T1000 (cell line): ENCODE measurements around the gene DLEU7.

Source experiments
- DNase-seq: peaks from one replicate; lab custom pipeline; 2025; ENCODE audit warnings: mixed read lengths; lab: John Stamatoyannopoulos, UW

Gene DLEU7

DNA sequence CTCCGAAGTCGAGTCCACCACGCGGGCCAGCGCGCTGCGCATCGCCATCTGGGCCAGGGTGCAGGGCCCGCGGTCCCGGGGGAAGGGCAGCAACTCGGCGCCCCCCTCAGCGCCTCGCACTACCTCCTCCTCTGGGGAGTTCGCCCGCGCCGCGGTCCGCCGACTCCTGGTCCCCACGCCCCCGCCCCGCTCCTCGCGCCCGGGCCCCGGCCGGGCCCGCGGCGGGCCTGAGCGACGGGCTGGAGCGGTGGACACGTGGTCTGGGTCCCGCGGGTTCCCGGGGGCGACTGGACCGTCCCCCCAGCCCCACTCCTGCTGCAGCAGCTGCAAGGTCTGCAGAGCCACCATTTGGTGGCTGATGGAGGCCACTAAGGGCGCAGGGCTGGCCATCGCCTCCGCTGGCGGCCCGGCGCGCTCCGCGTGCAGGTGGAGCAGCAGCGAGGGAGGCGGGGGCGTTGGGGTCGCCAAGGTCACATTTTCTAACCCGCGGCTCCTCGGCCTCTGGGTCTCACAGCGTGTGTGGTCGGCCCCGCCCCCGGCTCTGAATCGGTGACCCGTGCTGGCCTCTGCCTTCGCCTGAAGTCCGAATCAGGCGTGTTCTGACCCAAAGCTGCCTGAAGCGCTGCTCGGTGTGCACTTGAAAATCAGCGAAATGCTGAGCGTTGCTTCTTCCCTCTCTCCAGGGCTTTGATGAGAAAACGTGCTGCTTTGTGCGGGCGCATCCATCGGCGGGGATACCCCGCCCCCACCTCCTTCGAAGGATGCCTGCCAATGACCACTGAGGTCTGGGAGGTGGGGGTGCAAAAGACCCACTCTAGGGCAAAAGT, at the start of gene DLEU7:
DLEU7 (minus strand) TSS at position 436 of the 827 bp plus-strand sequence; CDS start at position 390, 46 bp downstream.
- no peak for DNase-seq

DNA sequence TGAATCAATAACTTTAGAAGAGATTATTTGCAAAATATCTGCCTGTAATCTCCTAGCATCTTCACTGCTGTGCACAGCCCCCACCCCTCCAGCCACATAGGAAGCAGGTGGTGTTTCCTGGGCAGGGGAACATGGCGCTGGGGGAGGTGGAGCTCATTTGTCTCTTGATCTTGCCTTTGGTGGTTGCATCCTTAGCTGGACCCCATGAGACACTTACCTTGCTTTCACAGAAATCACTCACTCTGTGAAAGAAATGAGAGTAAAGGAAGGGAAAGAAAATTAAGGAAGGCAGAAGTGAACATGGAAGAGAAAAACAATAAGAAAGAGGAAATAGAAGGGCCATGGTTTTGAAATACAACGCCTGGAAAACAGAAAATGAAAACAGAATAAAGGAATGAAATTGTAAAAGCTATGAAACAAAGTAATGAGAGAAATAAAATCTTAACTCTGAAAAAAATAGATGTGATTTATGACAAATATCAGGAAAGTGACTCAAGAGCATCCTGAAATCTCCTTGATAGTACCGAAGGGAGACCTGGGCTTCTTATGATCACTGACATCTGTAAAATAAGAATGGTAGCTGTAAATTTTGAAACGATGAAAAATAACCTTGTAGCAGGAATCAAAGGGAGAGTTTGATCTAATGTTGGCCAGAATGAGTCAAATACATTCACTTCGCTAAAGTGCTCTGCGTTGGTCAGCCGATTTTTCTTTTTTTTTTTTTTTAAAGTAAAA, 48.9 kb upstream of the DLEU7 start:
- no peak for DNase-seq

- DNase-seq = no peak
Observed at GRCh38 chr13:50891206-50891605, 47.7 kb upstream of the DLEU7 start.

GRCh38 chr13:50889317-50889716, 45.8 kb upstream of the DLEU7 start:
- no peak for DNase-seq

- DNase-seq = no peak
Observed at GRCh38 chr13:50888362-50888761, 44.9 kb upstream of the DLEU7 start.

DNA sequence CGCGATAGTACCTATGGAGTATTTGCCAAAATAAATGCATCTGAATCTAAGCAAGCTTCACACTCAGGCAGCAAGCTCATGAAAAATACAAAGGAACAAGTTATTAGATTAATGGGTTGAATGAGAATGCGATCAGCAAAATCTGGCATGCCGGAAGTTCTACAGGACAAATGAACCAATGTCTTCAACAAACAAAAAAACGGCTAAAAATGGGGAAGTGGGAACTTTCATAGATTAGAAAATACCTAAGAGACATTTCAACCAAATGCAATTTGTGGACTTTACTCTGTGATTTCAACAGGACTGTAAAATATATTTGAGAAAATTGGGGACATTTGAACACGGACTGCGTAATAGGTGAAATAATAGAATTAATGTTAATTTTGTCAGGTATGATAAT, 43.7 kb upstream of the DLEU7 start:
- DNase-seq = no peak

- DNase-seq = no peak
Observed at GRCh38 chr13:50884265-50884664, 40.8 kb upstream of the DLEU7 start.

- DNase-seq = no peak
Observed at GRCh38 chr13:50883728-50884127, 40.2 kb upstream of the DLEU7 start.

DNA sequence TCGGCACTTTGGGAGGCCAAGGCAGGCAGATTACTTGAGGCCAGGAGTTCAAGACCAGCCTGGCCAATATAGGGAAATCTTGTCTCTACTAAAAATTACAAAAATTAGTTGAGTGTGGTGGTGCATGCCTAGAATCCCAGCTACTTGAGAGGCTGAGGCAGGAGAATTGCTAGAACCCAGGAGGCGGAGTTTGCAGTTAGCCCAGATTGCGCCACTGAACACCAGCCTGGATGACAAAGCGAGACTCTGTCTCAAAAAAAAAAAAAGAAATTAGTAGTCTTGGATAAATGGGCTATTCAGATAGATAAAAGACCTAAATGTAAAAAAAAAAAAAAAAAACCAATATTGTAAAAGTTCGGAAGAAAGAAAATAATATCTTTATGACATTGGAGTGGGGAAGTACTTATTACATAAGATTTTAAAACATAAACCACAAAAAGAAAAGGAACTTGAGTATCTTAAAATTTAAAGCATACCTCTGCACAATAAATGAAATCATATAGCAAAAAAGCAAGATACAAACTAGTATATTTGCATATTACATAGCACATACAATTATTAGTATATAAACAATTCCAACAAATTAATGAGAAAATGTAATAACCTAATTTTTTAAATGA, 39.4 kb upstream of the DLEU7 start:
- no peak for DNase-seq

DNA sequence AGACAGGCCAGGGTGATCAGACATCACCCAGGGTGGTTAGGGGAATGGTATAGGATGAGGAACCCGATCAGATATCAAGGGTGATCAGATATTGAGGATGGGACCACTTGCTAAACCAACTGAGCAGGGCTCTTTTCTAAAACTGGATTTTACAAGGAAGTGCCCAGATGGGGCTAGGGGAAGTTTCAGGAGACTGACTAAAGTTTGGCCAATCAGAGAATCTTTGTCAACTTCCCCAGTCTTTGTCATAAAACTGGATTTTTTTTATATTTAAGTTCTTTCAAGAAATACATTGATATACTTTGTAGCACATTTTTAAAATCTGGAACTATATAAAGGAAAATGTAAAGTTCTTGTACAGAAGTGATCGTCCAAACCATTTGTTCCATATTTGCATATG, 30.5 kb upstream of the DLEU7 start:
- no peak for DNase-seq

GRCh38 chr13:50873467-50873866, 30.0 kb upstream of the DLEU7 start:
- no peak for DNase-seq

DNA sequence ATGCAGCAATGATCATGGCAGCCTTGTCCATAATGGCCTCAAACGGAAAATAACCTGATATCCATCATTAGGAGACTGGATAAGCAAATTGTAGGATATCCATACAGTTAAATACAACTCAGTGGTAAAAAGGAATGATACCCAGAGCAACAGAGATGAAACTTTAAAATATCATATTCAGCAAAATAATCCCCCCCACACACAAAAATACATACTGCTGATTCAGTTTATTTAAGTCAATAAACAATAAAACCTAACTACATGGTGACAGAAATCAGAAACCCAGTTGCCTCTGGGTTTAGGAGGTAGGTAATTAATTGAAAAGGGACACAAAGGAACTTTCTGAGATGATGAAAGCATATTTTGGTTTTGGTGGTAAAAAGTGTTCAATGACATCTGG, 27.9 kb upstream of the DLEU7 start:
- DNase-seq = no peak

DNA sequence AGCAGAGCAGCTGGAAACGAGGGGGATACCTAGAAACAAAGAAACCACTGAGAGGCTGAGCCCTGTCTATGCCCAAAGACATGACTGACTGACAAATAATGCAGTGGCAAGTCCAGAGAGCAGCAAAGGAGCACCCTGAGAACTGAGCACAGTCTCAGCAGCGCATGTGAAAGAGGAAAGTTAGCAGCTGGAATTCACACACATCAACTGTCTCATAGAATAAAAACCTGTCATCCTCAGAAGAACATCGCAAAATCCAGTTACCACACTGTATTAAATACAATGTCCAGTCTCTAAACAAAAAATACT, 24.1 kb upstream of the DLEU7 start:
- no peak for DNase-seq

DNA sequence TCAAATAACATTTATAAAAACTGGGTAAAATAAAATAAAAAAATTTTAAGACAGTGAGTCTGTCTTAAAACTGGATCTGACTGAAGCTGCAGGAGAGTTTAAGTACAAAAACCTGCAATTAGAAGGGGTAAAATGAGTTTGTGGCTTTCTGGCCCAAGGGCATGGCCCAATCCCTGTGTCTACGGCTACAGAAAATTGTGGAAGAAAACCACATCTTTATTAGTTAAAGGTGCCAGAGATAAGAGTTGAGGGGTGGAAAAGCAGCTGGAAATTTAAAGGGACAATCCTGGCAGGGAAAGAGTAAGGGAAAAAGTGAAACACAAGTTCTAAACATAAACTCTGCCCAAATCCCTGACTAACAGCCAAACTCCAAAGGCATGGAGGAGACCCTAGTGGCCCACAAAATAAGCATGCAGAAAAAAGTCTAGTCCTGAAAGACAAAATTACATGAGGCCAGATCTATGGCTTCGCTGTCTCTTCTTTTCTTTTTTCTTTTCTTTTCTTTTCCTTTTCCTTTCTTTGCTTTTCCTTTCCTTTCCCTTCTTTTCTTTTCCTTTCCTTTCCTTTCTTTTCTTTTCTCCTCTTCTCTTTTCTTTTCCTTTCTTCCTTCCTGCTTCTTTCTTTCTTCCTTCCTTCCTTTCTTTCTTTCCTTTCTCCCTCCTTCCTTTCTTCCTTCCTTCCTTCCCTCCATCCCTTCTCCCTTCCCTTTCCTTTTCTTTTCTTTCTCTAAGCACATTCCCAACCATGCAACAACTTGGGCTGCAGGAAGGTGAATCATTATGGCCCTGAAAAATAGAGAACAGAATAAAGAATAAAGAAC, 23.5 kb upstream of the DLEU7 start:
- no peak for DNase-seq

DNA sequence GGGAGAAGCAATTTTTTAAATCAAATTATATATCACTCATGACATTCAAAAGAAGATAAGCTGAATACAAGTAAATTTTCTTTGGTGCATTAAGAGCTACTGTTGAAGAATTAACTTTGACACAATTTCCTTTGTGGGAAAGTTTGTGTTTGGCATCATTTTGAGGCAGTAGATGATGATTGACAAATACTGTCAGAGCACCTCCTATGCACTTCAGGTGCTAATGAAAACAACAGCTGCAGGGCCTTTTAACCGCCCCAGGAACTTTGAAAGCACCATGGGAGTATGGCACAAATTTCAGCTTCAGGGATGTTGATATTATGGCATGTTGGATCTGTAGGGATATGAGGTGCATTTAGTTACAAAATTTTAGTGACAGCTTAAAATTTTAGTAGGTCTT, 21.0 kb upstream of the DLEU7 start:
- no peak for DNase-seq

- DNase-seq = no peak
Observed at GRCh38 chr13:50855681-50856080, 12.2 kb upstream of the DLEU7 start.

DNA sequence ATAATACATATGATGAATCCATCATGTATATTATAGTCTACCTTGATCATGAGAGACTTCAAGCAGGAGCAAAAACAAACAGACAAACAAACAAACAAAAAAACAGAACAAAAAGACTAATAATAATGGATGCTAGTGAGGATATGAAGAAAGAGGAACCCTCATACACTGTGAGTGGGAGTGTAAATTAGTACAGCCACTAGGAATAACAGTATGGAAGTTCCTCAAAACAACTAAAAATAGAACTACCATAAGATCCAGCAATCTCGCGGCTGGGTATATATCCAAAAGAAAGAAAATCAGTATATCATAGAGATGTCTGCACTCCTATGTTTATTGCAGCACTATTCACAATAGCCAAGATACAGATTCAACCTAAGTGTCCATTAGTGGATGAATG, 7.0 kb upstream of the DLEU7 start:
- no peak for DNase-seq

- DNase-seq = no peak
Observed at GRCh38 chr13:50847501-50847900, 4.0 kb upstream of the DLEU7 start.

GRCh38 chr13:50846861-50847475, 3.5 kb upstream of the DLEU7 start:
- DNase-seq = no peak

DNA sequence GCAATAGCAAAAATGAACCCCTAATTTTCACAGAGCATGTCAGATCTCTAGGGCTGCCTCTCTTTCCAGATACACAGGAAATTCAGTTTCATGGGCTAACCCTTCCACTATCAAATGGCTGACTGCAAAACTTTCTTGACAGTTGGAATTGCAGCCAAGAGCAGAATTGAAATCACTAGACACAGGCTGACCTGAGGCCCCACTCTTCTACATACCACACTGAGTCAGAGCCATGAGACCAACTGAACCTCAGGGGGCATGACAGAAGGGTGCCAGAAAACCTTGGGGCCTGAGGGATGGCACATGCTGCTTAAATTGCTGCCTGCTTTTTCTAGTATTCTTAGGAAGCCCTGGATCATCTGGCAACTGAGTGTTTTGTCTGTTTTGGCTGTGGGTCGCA, 1.7 kb upstream of the DLEU7 start:
- no peak for DNase-seq

GRCh38 chr13:50844084-50844875, 788 bp upstream of the DLEU7 start:
- DNase-seq = no peak
